SHP77 treated with DMSO at 0.1 percent for 48 hours (cell line): Measurements from ENCODE around the gene PROSER3.

Experiments used
- DNase-seq: peaks from one replicate; lab custom pipeline; 2025; lab: John Stamatoyannopoulos, UW

PROSER3 gene

GRCh38 chr19:35738887-35739229 is 19.1 kb upstream of the PROSER3 start:
- DNase-seq: no peak

- no peak for DNase-seq
Measured at GRCh38 chr19:35739275-35740107, 18.5 kb upstream of the PROSER3 start.

- no peak for DNase-seq
Measured at GRCh38 chr19:35740108-35740422, 17.9 kb upstream of the PROSER3 start.

- DNase-seq: peak; percentile 96
Measured at GRCh38 chr19:35740423-35741202, 17.4 kb upstream of the PROSER3 start.

DNA sequence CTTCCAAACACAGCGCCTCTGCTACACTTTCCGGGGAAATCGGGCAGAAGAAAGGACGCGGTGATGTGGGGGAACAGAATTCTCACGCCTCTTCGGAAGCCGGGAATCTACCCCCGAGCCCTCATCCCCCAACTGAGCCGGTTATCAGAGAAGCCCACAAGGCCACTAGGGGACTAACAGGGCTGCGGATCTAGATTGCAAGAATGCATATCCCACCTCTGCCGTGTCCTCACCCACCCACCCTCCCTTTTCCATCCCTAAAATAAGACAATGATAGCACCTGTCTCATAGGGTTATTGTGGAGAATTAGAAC is 16.8 kb upstream of the PROSER3 start:
- DNase-seq: no peak

DNA sequence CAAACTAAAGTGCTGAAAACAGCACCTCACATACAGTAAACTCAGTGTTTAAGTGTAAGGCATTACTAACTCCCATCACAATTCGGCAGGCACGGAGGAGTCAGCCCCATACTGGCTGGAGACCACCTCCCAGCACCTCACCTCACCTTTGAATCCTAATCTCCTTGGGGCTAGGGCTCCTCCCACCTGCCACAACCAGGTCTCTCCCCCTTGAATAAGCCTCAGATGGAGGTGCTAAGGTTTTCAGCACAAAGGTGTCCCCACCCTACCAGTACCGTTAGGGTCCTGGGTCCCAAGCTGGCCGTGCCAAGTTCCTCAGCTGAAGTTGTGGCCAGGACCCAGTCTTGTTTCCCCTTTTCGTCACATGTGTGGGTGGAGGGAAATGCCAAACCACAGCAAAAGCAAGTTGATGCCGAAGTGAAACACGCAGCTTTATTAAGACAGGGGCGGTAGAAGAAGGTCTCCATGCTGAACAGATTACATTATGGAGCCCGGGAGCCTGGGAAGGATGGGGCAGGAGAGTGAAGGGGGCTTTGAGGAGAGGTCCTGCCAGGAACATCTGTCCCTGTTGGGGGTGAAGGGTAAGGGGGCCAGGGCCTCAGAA is 15.8 kb upstream of the PROSER3 start, which contains the start of gene IGFLR1:
Gene IGFLR1, minus strand, starts transcription at position 332 of the 604 bp plus-strand sequence. CDS start 1,272 bp downstream, outside the sequence.
- no peak for DNase-seq

DNA sequence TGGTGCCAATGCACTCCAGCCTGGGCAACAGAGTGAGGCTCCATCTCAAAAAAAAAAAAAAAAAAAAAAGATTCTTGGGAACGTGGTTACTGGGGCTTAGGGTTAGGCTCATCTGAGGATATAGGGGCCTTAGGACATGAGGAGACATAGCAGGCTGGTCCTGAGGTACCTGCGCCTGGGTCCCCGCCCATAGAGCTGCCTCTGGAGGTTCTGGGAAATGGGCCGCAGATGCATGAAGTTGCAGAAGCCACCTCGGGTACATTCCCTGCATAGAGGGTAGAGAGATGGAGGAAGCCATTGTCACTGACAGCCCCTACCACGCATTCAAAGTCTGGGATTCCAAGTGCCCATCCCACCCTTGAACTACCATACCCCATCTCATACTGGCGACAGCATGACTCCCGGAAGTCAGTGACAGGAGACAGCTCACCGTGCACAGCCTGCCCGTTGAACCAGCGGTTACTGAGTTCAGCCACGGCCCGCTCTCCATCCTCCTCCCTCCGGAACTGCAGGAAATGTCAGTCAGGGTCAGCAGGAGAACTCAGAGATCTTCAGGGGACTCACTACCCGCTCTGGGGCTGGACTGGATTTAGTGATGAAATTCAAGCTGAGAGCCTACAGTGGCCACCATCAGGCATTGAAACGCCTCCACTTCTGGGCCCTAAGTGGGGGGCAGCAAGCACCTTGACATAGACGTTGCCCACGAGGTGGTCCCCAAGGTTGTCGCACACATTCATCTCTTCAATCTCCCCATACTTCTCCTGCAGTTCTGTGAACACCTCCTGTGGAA is 14.1 kb upstream of the PROSER3 start:
- no peak for DNase-seq

- DNase-seq: peak; percentile 86
Measured at GRCh38 chr19:35744430-35745327, 13.3 kb upstream of the PROSER3 start.

GRCh38 chr19:35745328-35746086 is 12.5 kb upstream of the PROSER3 start, which contains the start of the genes PSENEN and U2AF1L4:
TSS of gene PSENEN (plus strand) at chr19:35745651. CDS start at chr19:35745931, 280 bp downstream.
TSS of gene U2AF1L4 (minus strand) at chr19:35745418. CDS start at chr19:35745391, 27 bp downstream.
- peak; percentile 91 for DNase-seq

DNA sequence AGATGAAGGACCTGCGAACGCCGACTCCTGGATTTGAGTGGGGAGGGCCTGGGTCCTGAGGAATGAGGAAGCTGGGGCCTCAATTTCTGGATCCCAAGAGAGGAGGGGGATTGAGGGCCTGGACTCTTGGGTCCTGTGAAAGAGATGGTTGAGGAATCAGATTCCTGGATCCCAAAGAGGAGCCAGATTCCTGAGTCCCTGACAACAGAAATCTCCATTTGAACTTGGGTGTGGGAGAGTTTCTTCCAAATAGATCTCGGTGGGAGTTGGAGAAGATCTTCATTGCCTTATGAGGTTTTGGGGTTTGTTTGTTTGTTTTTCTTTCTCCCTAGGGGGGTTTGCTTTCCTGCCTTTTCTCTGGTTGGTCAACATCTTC is 11.9 kb upstream of the PROSER3 start:
- no peak for DNase-seq

DNA sequence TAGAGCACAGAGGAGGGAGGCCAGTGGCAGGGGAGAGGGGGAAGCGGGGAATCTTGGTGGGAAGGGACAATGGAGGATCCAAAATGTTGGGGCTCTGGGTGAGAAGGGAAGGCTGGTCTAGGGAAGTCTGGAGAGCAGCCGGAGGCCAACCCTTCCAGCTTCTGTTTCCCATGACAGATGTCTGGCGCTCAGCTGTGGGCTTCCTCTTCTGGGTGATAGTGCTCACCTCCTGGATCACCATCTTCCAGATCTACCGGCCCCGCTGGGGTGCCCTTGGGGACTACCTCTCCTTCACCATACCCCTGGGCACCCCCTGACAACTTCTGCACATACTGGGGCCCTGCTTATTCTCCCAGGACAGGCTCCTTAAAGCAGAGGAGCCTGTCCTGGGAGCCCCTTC is 11.4 kb upstream of the PROSER3 start:
- no peak for DNase-seq

DNA sequence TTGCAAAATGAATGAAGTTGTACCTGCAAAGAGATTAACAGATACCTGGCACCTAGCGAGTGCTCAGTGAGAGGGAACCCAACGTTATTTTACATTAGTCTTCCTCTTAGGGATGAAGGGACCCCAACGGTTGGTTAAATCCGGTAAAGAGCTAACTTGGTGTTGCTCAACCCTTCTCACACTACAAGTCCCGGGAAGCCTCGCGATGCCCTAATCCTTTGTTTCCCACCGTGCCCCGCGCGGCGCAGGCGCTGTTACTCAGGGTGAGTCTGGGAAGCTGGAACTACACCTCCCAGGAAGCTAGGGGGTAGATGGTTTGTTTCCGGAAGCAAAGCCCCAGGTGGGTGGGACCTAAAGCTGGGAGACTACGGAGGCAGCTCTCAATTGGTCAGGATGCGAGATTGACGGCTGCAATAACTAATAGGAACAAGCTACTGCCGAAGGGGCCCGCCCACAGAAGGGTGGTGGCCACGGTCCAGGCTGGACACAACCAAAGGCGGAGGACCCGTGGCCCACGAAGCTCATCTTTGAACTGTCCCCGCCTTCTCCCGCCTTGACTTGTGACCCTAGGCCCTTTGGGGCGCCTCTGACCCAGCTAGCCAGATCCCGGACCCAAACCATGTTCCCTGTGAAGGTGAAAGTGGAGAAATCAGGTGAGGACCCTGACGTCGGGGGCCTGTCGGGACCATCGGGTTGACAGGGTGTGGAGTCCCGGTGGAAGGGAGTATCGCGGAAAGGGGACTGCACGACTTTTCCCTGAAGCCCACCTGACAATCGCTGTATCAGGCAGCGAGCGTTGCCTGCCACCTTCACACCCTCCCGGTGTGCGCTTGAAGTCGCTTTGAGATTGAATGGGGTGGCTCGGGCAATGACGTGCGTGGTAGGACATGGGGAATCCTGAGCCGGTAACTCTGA is 9.6 kb upstream of the PROSER3 start, which contains the start of gene LIN37:
Gene LIN37, plus strand, starts transcription at position 471 of the 915 bp plus-strand sequence. Its CDS starts 149 bp downstream, at position 620.
- peak; percentile 94 for DNase-seq

- no peak for DNase-seq
Measured at GRCh38 chr19:35750167-35750566, 7.8 kb upstream of the PROSER3 start.

GRCh38 chr19:35751839-35752745 is 5.9 kb upstream of the PROSER3 start:
- DNase-seq: no peak

DNA sequence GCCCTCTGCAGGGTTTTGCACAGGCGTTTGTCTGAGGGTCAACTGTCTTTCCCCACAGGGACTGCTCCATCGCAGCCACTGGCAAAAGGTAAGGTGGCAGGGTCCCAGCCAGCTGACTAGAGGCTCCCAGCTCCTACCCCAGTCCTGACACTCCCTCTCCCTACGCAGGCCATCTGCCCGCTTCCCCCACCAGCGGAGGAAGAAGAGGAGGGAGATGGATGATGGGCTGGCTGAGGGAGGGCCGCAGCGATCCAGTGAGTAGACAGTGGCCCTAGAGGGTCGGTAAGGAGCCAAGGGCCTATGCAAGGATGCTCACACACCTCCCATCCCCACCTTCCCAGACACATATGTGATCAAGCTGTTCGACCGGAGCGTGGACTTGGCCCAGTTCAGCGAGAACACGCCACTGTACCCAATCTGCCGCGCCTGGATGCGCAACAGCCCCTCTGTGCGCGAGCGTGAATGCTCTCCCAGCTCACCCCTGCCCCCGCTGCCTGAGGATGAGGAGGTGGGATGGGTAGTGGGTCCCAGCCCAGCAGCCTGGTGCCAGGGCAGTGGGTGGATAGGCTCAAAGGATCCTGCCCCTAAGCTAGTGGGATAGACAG is 5.1 kb upstream of the PROSER3 start:
- DNase-seq: no peak

- no peak for DNase-seq
Measured at GRCh38 chr19:35753634-35754369, 4.2 kb upstream of the PROSER3 start.
